ENCODE measurements around the gene SEPTIN8.

Gene SEPTIN8

GRCh38 chr5:132763181-132764036, 13.6 kb downstream of the SEPTIN8 start:
- no peak for DNase-seq (ENCODE audit: low read depth in 2 of 2)

GRCh38 chr5:132762246-132763000, 14.6 kb downstream of the SEPTIN8 start:
- DNase-seq (ENCODE audit: low read depth in 2 of 2): no peak

DNA sequence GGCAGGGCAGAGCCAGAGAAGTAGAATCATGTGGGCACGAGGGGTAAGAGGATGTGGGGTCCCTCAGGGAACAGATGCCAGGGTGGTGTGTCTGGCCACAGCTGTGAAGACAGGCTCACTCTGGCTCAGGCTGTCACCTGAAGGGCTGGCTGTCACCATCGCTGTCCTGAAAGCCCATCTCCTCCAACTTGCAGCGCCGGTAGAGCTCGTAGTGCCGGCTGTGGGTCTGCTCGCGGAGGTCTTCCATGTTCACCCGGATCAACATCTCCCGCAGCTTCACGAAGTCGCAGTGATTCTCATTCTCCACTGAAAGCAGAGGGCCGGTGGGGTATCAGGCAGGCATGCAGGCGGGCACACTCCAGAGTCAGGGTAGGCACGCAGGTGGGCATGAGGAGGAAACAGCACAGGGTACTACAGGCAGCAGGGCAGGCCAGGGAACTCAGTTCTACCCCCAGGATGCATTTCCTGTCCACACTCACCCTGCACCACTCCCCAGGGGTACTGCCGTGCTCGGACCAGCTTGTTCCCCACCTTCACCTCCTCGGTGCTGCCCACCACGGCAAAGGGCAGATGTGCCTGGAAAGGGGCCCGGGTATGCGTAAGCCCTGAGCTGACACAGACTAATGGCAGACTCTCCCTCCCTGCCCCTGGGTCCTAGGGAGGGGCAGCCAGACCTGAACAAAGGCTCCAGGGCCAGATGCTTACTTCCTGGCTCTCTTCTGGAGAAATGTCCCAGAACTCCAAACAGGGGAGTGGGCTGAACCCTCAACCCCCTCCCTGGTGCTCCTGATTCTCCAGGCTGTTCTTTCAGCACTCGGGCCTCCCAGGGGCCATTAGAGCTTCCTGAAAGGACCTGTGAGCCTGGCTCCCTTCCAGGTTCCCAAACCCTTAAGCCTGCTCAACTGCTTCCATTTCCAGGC, 15.5 kb downstream of the SEPTIN8 start:
- no peak for DNase-seq (ENCODE audit: low read depth in 2 of 2)

DNA sequence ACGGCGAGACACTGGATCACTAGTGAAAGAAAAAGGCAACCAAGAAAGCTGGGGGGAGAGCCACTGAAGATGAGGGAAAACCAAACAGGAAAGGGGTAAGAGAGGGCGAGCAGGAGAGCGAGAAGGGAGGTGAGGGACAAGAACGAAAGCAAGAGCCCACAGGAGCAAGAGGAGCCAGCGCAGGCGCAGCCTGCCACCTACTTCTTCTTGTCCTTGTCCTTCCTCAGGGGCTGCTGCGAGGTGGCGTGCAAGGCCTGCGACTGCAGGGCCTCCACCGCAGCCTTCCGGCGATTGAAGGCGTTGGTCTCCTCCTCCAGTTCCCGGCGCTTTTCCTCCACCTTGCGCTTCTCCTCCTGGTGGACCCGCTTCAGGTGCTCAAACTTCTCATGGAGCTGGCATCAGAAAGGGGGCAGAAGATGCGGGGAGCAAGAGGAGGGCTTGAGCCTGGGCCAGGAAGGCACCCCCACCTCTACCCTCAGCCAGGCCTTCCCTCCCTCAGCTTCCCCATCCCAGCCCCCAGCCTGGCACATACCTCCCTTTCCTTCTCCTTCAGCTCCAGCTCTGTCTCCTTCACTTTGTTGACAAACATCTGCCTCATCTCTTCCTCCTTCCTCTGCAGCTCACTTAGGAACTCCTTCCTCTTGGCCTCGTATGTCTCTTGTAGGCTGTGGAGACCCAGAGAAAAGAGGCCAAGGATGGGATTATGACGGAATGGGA, 16.3 kb downstream of the SEPTIN8 start:
- no peak for DNase-seq (ENCODE audit: low read depth in 2 of 2)

GRCh38 chr5:132760049-132760420, 17.0 kb downstream of the SEPTIN8 start:
- DNase-seq (ENCODE audit: low read depth in 2 of 2): no peak

- DNase-seq (ENCODE audit: low read depth in 2 of 2): no peak
Observed at GRCh38 chr5:132759114-132760048, 17.7 kb downstream of the SEPTIN8 start.

DNA sequence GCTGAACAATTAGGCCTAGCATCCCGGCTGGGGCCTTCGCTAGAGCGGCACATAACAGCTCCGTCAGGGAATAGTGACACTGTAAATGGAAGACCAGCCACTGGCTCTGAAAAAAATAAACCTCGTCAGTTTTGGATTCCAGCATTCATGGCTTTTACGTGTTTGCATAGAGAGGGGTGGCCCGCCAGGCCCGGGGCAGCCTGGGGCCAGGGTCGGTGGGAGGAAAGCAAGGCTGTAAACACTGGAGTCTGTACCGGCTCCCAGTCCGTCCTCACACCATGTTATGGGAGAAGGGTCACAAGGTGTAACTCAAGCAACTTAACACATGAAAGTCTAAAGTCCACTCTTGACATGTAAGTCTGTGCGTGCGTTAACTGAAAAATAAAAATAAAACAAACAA, 18.6 kb downstream of the SEPTIN8 start:
- no peak for DNase-seq (ENCODE audit: low read depth in 2 of 2)

DNA sequence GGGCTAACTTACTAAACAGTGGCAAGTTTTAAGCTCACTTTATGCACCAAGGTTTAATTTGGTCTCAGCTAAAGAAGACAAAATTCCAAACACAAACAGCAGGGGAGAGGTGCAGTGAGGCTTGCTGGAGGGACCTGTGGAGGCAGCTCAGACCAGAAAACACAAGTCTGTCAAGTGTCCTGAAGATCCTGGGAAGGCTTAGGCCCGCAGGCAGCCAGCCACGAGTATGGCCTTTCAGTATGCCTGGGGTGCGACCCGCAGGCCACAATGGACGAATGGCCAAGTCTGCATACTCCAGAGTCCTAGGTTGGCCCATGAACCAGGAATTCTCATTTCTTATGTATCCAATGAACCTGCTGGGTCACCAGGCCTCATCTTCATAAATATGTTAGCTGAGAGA, 20.5 kb downstream of the SEPTIN8 start:
- no peak for DNase-seq (ENCODE audit: low read depth in 2 of 2)

GRCh38 chr5:132754947-132755346, 22.1 kb downstream of the SEPTIN8 start:
- no peak for DNase-seq (ENCODE audit: low read depth in 2 of 2)

DNA sequence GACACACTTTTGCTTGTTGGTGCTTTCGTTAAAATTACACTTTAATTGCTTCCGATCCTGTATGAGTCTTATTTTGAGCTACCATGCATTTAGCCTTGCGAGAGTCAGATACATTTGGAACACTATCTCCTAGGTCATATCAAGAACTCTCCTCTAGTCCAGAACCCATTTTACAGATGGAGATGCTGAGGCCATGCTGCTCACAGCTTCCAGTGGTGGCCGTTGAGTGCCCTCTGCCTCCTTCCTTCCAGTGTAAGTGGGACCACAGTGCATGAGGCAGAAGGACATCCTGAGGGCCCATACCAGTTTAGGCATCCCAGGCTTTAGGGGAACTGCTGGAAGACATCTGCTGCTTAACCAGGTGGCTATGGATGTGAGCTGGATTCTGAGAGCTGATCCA, 22.9 kb downstream of the SEPTIN8 start:
- no peak for DNase-seq (ENCODE audit: low read depth in 2 of 2)

GRCh38 chr5:132753135-132753987, 23.7 kb downstream of the SEPTIN8 start:
- no peak for DNase-seq (ENCODE audit: low read depth in 2 of 2)

DNA sequence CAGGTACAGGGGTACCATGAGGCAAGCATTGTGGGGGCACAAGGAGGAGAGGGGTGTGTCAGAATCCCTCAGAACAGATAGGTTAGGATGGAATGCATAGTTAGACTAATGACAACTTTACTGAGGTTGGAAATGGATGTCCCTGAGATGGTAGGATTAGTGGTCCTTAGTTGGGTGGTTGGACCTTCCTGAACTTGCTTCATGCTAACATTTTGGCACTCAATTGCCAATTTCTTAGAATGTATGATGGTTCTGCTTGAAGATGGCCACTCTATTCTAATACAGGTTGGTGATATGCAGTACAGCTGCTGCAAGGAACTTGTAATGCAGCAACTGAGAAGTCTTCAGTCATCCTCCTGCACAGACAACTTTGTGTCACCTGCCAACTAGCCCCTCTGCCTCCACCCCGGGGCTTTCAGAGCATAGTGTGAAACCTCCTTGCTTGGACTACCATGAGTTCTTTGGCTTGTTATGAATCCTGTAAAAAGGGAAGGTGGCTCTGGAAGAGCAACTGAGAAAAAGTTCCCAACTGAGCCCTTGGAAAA, 24.4 kb downstream of the SEPTIN8 start:
- no peak for DNase-seq (ENCODE audit: low read depth in 2 of 2)

DNA sequence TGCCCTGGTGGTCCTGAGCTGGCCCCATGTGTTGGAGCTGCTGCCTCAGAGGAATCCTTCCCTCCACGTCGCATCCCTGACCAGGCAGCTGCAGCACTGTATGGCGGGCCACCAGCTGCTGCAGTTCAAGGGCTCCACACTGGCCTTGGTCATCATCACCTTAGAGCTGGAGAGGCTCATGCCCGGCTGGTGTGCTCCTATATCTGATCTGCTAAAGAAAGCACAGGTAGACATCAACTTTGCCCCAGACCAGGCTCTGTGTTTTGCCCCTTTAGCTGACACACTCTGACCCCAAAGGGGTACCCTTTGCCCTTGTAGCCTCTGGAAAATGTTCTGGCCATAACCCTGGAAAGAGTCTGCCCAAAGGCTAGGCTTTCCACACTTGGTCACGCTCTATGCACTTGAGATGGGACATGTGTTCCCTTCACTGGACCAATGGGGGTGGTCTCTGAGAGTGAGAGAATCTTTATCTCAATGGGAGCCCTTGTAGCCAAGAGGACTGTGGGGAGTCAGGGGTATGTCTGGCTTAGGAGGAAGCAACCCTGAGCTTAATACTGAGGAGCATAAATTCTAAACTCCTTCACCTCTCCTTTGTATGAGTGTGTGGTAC, 25.0 kb downstream of the SEPTIN8 start:
- no peak for DNase-seq (ENCODE audit: low read depth in 2 of 2)

DNA sequence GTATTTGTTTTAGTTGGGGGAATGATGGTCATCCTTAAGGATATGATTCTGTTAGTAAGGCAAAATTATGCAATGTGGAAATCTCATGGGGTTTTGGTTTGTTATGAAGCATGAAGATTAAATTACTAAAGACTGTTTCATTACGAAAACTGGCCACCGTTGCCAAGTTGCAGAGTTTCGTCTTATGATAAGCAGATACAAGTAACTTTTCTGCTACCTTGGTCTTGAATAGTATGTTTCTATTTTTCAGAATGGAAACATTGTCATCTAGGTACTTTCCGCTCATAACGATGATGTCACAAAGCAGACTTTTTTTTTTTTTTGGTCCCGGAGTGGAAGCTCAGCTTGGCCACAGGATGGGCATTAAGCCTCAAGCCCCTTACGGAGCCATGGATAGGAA, 25.6 kb downstream of the SEPTIN8 start:
- DNase-seq (ENCODE audit: low read depth in 2 of 2): no peak

DNA sequence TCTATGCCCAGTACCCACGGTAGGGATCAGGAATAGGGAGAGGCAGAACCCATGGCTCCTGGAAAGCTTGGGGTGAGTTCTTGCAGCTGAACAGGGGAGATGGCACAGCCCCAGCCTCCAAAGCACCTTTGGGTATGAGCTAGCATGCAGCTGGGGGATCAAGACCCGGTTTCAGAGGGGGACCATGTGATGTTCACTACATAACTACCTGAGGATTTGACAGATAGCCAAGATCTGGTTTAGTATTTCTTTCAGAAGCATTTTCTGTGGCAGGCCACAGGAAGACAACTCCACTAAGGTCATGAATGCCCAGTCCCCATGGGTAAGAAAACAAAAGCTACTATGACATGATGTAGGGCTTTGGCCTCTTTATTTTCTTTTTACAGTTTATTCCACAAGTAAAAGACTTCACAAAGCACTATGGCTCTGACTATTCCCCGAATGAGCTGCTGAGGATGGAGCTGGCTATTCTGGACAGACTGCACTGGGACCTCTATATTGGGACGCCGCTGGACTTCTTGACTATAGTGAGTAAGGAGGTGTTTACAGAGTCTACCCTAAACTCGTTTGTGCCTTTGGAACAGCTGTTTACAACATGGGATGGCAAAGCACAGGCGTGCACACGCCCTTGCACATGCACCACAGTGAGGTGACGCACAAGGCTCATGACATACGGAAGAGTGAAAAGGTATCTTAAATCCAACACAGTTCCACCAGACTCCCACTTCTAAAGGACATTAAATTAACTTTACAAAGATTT, 26.4 kb downstream of the SEPTIN8 start:
- no peak for DNase-seq (ENCODE audit: low read depth in 2 of 2)

DNA sequence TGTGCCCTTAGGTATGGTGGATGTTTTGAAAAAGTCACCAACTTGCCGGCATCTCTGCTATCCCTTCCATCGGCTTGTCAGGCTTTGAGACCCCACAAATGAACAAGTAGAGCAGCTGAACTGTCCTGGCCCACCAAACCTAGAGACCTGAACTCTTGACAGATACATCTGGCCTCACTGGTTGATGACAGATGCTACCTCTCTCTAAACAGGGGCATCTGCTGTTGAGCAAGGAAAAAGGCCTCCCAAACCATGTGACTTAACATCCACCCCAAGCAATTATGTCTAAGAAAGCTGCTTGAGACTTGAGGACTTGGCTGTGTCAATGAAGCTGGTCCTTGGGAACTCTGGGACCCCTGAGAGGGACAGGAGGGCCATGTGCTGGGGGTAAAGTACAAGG, 27.5 kb downstream of the SEPTIN8 start:
- DNase-seq (ENCODE audit: low read depth in 2 of 2): no peak

GRCh38 chr5:132748522-132749000, 28.5 kb downstream of the SEPTIN8 start:
- no peak for DNase-seq (ENCODE audit: low read depth in 2 of 2)

All from stimulated activated CD8-positive, alpha-beta memory T cell treated with anti-CD3 and anti-CD28 coated beads, Interleukin-15, amount 100 ng/mL, for 48 hours (primary cell).